Epithelial cell of proximal tubule (primary cell): Measurements from ENCODE around the gene ZNF462. TPM values are rescaled to one million over a fixed set of nuclear protein-coding genes. Genes with fewer than 3 reads are reported as not detected.

Experiments used
- DNase-seq: peaks from one replicate; pipeline ENCODE4 v3.0.0-alpha.2; 2011; ENCODE audit warnings: low read depth
- H3K4me3 ChIP-seq: 2 replicates; pipeline ENCODE4 v1.5.1; 2011; ENCODE audit warnings: low read depth, mild to moderate bottlenecking, low read length
- total RNA-seq: library from RNA; depleted of rRNA; stranded (reverse); fragments of >200 nt; gene quantifications from 2 replicates; pipeline ENCODE4 v1.2.3, GENCODE V29; 2015
- TF ChIP-seq, protein P1 (sequence below): conservative IDR thresholded peaks from 2 replicates; pipeline ENCODE4 v1.5.1; 2012; ENCODE audit warnings: low read depth, mild to moderate bottlenecking, low read length

ZNF462 gene
- total RNA-seq, 1 donor from 2014 or later: 22.1 TPM

DNA sequence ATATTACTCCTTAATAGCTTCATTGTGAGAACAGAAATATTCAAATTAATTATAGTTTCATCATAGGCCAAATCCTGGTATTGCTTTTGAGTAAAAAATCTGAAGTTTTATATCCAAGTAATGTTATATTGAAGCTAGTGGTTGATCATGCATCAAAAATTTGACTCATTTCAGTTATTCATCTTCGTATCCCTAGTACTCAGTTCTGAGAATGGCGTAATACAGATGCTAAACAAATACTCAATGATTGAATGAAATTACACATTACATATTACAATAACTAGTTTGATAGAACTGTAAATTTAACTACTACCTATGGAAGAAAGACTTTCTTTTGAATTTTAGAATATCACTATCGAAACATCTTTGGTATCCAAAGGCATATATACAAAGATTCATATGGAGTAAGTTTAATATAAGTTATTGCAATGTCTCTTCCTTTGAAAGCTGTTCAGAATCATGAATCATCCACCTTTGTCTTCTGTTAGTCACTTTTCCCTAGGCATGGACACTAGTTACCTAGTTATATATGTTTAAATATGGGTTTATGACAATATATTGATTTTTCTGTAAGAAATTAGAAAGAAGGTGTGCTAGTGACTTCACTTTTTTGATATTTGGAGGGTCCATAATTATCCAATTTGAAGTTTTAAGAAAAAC, 5.0 kb upstream of the ZNF462 start:
- no peak overlapping the region for H3K4me3 ChIP-seq
- no peak for DNase-seq
- TF ChIP-seq, protein P1, sequence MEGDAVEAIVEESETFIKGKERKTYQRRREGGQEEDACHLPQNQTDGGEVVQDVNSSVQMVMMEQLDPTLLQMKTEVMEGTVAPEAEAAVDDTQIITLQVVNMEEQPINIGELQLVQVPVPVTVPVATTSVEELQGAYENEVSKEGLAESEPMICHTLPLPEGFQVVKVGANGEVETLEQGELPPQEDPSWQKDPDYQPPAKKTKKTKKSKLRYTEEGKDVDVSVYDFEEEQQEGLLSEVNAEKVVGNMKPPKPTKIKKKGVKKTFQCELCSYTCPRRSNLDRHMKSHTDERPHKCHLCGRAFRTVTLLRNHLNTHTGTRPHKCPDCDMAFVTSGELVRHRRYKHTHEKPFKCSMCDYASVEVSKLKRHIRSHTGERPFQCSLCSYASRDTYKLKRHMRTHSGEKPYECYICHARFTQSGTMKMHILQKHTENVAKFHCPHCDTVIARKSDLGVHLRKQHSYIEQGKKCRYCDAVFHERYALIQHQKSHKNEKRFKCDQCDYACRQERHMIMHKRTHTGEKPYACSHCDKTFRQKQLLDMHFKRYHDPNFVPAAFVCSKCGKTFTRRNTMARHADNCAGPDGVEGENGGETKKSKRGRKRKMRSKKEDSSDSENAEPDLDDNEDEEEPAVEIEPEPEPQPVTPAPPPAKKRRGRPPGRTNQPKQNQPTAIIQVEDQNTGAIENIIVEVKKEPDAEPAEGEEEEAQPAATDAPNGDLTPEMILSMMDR: no peak

DNA sequence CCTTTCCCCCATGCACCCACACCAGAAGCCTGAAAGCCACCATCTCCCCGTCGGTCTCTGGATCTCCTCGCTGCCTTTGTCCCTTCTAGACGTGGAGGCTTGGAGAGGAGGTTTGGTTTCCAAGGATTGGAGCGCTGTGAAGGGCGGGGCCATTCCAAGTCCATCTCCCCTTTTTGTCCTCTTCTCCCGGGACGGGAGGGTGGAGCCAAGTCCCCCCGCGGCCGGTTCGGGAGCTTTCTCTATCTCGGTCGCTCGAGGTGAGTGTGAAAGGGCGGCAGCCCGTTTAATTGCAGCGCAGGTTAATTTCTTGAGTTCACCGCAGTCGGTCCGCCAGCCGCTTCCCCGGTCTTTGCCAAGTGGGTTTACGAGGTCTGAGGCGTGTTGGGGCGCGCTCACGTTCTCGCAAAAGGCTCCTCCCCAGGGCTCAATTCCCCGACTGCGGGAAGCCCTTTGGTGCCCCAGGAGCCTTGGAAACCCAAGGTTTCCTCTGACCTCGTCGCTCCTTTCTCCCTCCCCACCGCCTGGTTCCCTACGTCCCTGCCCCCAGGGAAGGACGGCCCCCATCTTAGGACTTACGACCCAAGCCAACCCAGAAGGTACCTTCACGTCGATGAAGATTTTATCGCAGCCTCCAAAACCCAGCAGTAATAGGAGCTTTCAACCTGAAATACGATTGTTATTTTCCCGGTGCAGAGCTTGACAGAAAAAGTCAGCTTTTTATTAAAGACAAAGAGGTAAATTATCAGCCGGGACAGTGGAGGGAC, 2.8 kb upstream of the ZNF462 start:
- TF ChIP-seq, protein P1: no peak
- no peak for DNase-seq
- peak overlapping the region; percentile 64 for H3K4me3 ChIP-seq

DNA sequence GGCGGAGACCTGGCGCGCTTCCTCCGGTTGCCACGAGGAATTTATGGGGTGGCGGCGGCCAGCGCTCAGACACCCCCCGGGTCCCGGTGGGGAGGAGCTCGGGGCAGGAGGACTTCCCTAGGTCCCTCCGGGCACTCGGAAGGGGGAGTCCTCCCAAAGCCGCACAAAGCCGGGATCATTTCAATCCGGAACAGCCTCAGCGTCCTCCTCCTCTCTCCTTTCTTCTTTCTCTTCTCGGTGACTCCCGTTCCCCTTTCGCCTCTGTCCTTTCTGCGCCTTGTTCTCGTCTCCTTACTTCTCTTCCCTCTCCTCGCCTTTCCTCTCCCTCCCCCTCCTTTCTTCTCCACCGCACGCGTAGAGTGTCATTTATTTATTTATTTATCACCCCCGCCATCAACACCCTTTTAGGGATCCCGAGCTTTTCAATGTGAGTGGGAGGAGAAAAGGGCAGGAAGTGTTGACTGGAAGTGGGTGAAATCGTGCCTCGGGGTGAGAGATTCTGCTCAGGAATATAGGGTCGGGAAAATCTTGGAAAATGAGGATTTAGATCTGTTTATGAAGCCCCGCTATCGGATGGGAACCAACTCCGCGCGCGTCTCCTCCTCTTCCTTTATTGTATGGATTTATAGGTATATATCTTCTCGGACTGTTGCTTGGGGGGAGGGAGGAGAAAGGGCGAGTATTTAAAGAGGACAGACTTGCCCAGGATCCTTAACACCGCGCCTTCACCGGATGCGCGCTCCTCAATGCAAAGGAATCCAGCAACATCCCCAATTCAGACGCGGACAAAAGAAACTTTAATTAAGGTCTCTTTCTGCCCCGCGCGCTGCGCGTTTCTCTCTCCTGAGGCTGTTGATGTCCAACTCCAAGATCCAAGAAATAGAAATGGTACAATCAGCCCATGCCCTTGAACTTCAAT, 2.0 kb upstream of the ZNF462 start:
- DNase-seq: no peak
- TF ChIP-seq, protein P1: no peak
- peak overlapping the region; percentile 64 for H3K4me3 ChIP-seq

DNA sequence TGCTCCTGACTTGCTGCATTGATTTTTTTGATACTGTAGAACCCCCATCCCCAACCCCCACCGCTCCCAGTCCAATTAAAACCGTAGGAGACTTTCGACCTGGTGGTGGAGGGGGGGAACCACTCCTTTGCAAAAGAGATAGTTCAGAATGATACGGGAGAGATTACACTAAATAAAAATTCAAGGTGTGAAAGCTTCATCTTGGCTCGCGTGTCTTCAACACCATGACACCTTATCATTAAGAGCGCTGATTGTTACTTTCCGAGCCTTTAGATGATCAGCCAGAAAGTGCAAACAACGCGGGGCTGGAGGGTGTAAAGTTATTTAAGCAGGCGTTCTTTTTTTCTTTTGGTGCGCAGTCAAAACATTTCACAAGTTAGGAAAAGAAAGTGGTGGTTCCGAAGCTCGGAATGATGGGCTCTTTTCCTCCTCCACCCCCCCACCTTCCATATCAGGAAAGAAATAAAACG, 1.3 kb upstream of the ZNF462 start:
- no peak for DNase-seq
- TF ChIP-seq, protein P1: no peak
- H3K4me3 ChIP-seq: peak overlapping the region; percentile 64

DNA sequence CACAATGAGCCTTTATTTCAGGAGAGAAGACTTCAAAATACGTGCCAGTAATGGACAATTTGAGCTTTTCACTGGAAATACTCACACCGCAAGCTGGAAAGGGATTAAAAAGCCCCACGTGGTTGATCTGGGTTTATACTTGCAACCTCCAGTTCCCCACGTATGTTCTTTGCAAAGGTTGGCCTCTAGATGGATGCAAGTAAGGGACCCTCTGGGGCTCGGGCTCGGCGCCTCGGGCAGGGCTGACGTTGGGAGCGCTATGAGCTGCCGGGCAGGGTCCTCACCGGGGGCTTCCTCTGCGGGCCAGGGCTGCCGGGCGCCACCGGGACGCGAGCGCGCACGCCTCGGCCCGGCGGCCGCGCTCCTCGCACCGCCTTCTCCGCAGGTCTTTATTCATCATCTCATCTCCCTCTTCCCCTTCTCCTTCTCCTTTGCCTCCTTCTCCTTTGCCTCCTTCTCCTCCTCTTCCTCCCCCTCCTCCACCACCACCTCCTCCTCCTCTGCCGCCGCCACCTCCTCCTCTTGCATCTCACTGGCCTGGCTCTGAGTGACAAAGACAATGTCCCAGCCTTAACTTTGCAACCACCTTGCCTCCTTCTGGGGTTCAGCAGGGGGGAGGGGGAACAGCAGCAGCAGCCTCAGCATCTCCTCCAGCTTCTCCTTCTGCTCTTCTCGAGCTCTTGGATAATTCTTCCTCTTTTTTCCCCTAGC, 701 bp upstream of the ZNF462 start:
- peak overlapping the region; percentile 64 for H3K4me3 ChIP-seq
- DNase-seq: no peak
- TF ChIP-seq, protein P1: peak; percentile 8
